ENCODE measurements around the gene AGER. TPM values are rescaled to one million over a fixed set of nuclear protein-coding genes. Genes with fewer than 3 reads are reported as not detected.

The AGER gene
- total and polyA plus RNA-seq, 9 of the 15 experiments (the other 6 are each of a cell fraction or from before 2014, with no cell fraction given): 1.2 to 11.5 (median 4.1) TPM

DNA sequence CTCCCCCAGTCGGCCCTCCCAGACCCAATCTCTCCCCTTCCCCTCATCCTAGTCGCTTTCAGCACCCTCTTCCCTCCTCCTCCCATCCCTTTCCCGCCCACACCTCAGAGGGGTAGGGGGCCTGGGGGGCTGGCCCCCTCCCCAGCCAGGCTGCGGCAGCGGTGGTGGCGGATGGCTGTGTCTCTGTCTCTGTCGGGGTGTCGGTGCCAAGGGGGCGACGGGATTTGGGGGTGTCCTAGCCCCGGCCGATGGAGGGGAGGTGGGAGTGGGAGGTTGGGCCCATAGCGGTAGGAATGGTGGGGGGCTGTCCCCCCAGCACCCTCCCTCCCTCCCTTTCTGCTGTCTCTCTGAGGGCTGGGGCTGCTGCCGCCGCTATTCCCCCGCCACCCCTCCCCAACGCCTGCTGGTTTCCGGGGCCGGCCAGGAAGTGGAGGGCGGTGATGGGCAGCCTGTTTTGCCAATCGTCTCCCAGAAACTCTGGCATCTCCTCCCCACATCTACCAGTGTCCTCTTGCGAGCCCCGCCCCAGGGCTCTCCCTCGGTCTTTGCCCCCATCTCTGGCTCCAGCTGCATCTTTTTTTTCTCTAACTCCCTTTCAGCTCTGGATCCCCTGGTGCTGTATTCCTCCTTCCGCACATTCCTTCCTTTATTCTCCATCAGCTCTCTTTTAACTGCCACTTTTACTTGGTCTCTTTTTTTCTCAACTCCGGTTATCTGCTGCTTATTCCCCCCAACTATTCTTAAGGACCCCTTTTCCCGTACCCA, 8.2 kb downstream of the AGER start, which contains the start of gene AGPAT1 (continued):
- TF ChIP-seq, protein P1, sequence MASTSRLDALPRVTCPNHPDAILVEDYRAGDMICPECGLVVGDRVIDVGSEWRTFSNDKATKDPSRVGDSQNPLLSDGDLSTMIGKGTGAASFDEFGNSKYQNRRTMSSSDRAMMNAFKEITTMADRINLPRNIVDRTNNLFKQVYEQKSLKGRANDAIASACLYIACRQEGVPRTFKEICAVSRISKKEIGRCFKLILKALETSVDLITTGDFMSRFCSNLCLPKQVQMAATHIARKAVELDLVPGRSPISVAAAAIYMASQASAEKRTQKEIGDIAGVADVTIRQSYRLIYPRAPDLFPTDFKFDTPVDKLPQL (IDR thresholded peaks at IDR 0.05; ENCODE audit: extremely low read depth, insufficient read length): no peak
- TF ChIP-seq FOXP1 (CRISPR knock-in tag; IDR thresholded peaks at IDR 0.05) (peak; percentile 40; the same call in 1 of the 2 replicates), RHOXF2B (CRISPR knock-in tag; conservative IDR thresholded peaks at IDR 0.05) (no peak), RBM17 (IDR thresholded peaks at IDR 0.05; ENCODE audit: borderline replicate concordance, low read depth, low read length) (no peak), CREM (IDR thresholded peaks at IDR 0.05; ENCODE audit: low read depth) (peak; percentile 59), ILF3 (IDR thresholded peaks at IDR 0.05; ENCODE audit: borderline replicate concordance) (no peak), SRF (CRISPR knock-in tag; IDR thresholded peaks at IDR 0.05) (no peak), ZNF707 (CRISPR knock-in tag; conservative IDR thresholded peaks at IDR 0.05) (0 out of 2 replicates have a peak, but pooled peaks have one; percentile 17), KDM4B (IDR thresholded peaks at IDR 0.05; ENCODE audit: borderline replicate concordance in 2 of 2, low read depth in 1 of 2) (peak in 1 of 2 experiments; percentile 99; a peak in 2 of 4 replicates), IFI16 (CRISPR knock-in tag; IDR thresholded peaks at IDR 0.05) (0 out of 2 replicates have a peak, but pooled peaks have one; percentile 16), ZNF23 (CRISPR knock-in tag; IDR thresholded peaks at IDR 0.05) (no peak), ZNF395 (CRISPR knock-in tag; IDR thresholded peaks at IDR 0.05) (0 out of 2 replicates have a peak, but pooled peaks have one; percentile 9), ZNF384 (IDR thresholded peaks at IDR 0.05; ENCODE audit: low read depth, low read length) (peak; percentile 62; the same call in 1 of the 2 replicates), MEF2A (IDR thresholded peaks at IDR 0.05; ENCODE audit: control insufficient read depth, low read depth, low read length) (no peak), TEAD2 (tag; IDR thresholded peaks at IDR 0.05) (no peak), NUFIP1 (IDR thresholded peaks at IDR 0.05; ENCODE audit: partially characterized antibody) (no peak), SMARCE1 (IDR thresholded peaks at IDR 0.05) (peak; percentile 55; the same call in 1 of the 2 replicates), PML (IDR thresholded peaks at IDR 0.05; ENCODE audit: low read length) (no peak), CHD1 (IDR thresholded peaks at IDR 0.05; ENCODE audit: low read length) (peak; percentile 66), SMAD1 (IDR thresholded peaks at IDR 0.05; ENCODE audit: low read depth, low read length, partially characterized antibody) (no peak), NR2C1 (IDR thresholded peaks at IDR 0.05) (peak; percentile 75; the same call in 1 of the 2 replicates), NR2C1 (tag; IDR thresholded peaks at IDR 0.05) (no peak), DNMT1 (IDR thresholded peaks at IDR 0.05) (peak; percentile 92; the same call in 1 of the 2 replicates), MTA2 (IDR thresholded peaks at IDR 0.05; ENCODE audit: low read depth) (0 out of 2 replicates have a peak, but pooled peaks have one; percentile 9), POU5F1 (IDR thresholded peaks at IDR 0.05; ENCODE audit: borderline replicate concordance, low read depth, low read length, partially characterized antibody) (no peak), SLC30A9 (CRISPR knock-in tag; IDR thresholded peaks at IDR 0.05) (no peak), TBP (optimal IDR thresholded peaks at IDR 0.05; ENCODE audit: low read depth, low read length) (peak; percentile 32)
- TF ChIP-seq, protein P2, sequence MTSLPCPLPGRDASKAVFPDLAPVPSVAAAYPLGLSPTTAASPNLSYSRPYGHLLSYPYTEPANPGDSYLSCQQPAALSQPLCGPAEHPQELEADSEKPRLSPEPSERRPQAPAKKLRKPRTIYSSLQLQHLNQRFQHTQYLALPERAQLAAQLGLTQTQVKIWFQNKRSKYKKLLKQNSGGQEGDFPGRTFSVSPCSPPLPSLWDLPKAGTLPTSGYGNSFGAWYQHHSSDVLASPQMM (CRISPR knock-in tag; IDR thresholded peaks at IDR 0.05): 0 out of 2 replicates have a peak, but pooled peaks have one; percentile 54
